K562 (cell line): ENCODE measurements around the gene B4GALNT3. TPM values are rescaled to one million over a fixed set of nuclear protein-coding genes. Genes with fewer than 3 reads are reported as not detected.

Source experiments
- EP300 ChIP-seq: IDR thresholded peaks from 2 replicates; pipeline ENCODE4 v1.6.1; 2012; ENCODE audit warnings: low read length, improper control_type of control experiment
- ETS2 ChIP-seq: IDR thresholded peaks from 2 replicates; pipeline ENCODE4 v1.6.1; 2016; ENCODE audit warnings: borderline replicate concordance, missing genetic modification characterization, mild to moderate bottlenecking, moderate library complexity, missing compliant biosample characterization; ENCODE audit not compliant: poor library complexity, severe bottlenecking
- HDAC2 ChIP-seq: fragments of 450-650 bp; IDR thresholded peaks from 2 replicates; pipeline ENCODE4 v1.6.1; 2016; ENCODE audit warnings: mild to moderate bottlenecking
- JUND ChIP-seq, 2 experiments: IDR thresholded peaks; 2 replicates in 1 of 2; 3 replicates in 1 of 2; pipeline ENCODE4 v1.6.1; 2011; ENCODE audit warnings: borderline replicate concordance in 2 of 2, low read depth in 2 of 2, low read length in 2 of 2, improper control_type of control experiment in 1 of 2, missing biosample characterization in 1 of 2, missing genetic modification characterization in 1 of 2, missing genetic modification reagents in 1 of 2
- MYC ChIP-seq, 2 experiments: fragments of 250-450 bp in 1 of 2; sonication (Bioruptor Pico) in 1 of 2; IDR thresholded peaks; 2 replicates each; pipeline versions ENCODE4 v1.5.1 to v1.6.1; 2012 to 2021; ENCODE audit warnings: low read depth in 2 of 2, borderline replicate concordance in 1 of 2, improper control_type of control experiment in 1 of 2, low read length in 1 of 2, mild to moderate bottlenecking in 1 of 2, moderate library complexity in 1 of 2
- NFE2 ChIP-seq: IDR thresholded peaks from 2 replicates; pipeline ENCODE4 v1.6.1; 2014; ENCODE audit warnings: antibody characterized with exemption, low read depth
- PPARD ChIP-seq: fragments of 250-450 bp; sonication (Bioruptor Pico); IDR thresholded peaks from 2 replicates; pipeline ENCODE4 v1.8.0; 2022; ENCODE audit warnings: inconsistent platforms, mild to moderate bottlenecking, moderate library complexity
- PTRF ChIP-seq: fragments of 450-650 bp; IDR thresholded peaks from 2 replicates; pipeline ENCODE4 v1.6.1; 2016; ENCODE audit warnings: mild to moderate bottlenecking, missing genetic modification characterization, missing compliant biosample characterization
- PTTG1 ChIP-seq: fragments of 450-650 bp; IDR thresholded peaks from 2 replicates; pipeline ENCODE4 v1.6.1; 2016; ENCODE audit warnings: low read depth, mild to moderate bottlenecking, missing genetic modification characterization, missing compliant biosample characterization
- TEAD4 ChIP-seq, 2 experiments: sonication (generic) in 1 of 2; formaldehyde crosslinking in 1 of 2; IDR thresholded peaks; 2 replicates each; pipeline versions ENCODE4 v1.6.1 to v1.8.0; 2012 to 2022; ENCODE audit warnings: borderline replicate concordance in 1 of 2, inconsistent platforms in 1 of 2, low read length in 1 of 2, mild to moderate bottlenecking in 1 of 2, missing genetic modification reagents in 1 of 2
- XRCC5 ChIP-seq: fragments of 200-400 bp; formaldehyde crosslinking; IDR thresholded peaks from 2 replicates; pipeline ENCODE4 v1.6.1; 2017; ENCODE audit warnings: low read depth, mild to moderate bottlenecking, low read length
- ZC3H4 ChIP-seq: sonication (generic); formaldehyde crosslinking; IDR thresholded peaks from 2 replicates; pipeline ENCODE4 v1.9.0; 2021; ENCODE audit warnings: missing genetic modification reagents, borderline replicate concordance
- ZFPM2 ChIP-seq: fragments of 250-450 bp; sonication (Bioruptor Pico); IDR thresholded peaks from 2 replicates; pipeline ENCODE4 v1.5.1; 2022; ENCODE audit warnings: mild to moderate bottlenecking
- ZKSCAN3 ChIP-seq: fragments of 250-450 bp; sonication (Bioruptor Pico); IDR thresholded peaks from 2 replicates; pipeline ENCODE4 v1.4.0; 2020
- ZNF311 ChIP-seq: fragments of 250-450 bp; sonication (Bioruptor Pico); IDR thresholded peaks from 2 replicates; pipeline ENCODE4 v1.4.0; 2020; ENCODE audit warnings: mild to moderate bottlenecking, moderate library complexity
- polyA plus RNA-seq, 8 experiments: library from polyadenylated mRNA; depleted of rRNA in 4 of 8; stranded (reverse) in 5 of 8; unstranded in 3 of 8; fragments of >200 nt; fragmentation: Nextera tagmentation in 2 of 8; fragmentation: Illumina TruSeq in 1 of 8; extraction: Ambion mirVana in 2 of 8; extraction: Trizol in 1 of 8; gene quantifications; 2 replicates each; pipeline versions ENCODE4 v1.2.1 to v1.2.3, GENCODE V29; 2011 to 2014; ENCODE audit warnings: inconsistent platforms in 1 of 8, missing spikeins in 1 of 8
- total RNA-seq, 7 experiments: library from RNA; depleted of rRNA in 6 of 7; stranded (reverse); fragments of >200 nt in 6 of 7; fragmentation: Illumina TruSeq in 2 of 7; extraction: Trizol in 2 of 7; gene quantifications; 2 replicates each; pipeline versions ENCODE4 v1.2.1 to v1.2.3, GENCODE V29; 2011 to 2021; ENCODE audit warnings: low replicate concordance in 1 of 7
- TF ChIP-seq, protein P1 (sequence below), 2 experiments: fragments of 250-450 bp in 1 of 2; fragments of 450-650 bp in 1 of 2; sonication (Bioruptor Pico) in 1 of 2; IDR thresholded peaks; 2 replicates each; pipeline versions ENCODE4 v1.6.1 to v1.8.0; 2016 to 2021; ENCODE audit warnings: mild to moderate bottlenecking in 2 of 2, moderate library complexity in 2 of 2, missing compliant biosample characterization in 1 of 2, missing genetic modification characterization in 1 of 2
- TF ChIP-seq, protein P2 (sequence below): fragments of 200-800 bp; sonication (Bioruptor generic); IDR thresholded peaks from 2 replicates; pipeline ENCODE4 v1.6.1; 2016; ENCODE audit warnings: missing genetic modification characterization, missing compliant biosample characterization
- TF ChIP-seq, protein P3 (sequence below): fragments of 450-650 bp; formaldehyde crosslinking; IDR thresholded peaks from 2 replicates; pipeline ENCODE4 v1.4.0; 2020; ENCODE audit warnings: mild to moderate bottlenecking, mixed read lengths

The B4GALNT3 gene
- total and polyA plus RNA-seq, 9 of the 15 experiments (the other 6 are each of a cell fraction or from before 2014, with no cell fraction given) = 0.04 to 0.36 (median 0.10) TPM; not detected in 6

DNA sequence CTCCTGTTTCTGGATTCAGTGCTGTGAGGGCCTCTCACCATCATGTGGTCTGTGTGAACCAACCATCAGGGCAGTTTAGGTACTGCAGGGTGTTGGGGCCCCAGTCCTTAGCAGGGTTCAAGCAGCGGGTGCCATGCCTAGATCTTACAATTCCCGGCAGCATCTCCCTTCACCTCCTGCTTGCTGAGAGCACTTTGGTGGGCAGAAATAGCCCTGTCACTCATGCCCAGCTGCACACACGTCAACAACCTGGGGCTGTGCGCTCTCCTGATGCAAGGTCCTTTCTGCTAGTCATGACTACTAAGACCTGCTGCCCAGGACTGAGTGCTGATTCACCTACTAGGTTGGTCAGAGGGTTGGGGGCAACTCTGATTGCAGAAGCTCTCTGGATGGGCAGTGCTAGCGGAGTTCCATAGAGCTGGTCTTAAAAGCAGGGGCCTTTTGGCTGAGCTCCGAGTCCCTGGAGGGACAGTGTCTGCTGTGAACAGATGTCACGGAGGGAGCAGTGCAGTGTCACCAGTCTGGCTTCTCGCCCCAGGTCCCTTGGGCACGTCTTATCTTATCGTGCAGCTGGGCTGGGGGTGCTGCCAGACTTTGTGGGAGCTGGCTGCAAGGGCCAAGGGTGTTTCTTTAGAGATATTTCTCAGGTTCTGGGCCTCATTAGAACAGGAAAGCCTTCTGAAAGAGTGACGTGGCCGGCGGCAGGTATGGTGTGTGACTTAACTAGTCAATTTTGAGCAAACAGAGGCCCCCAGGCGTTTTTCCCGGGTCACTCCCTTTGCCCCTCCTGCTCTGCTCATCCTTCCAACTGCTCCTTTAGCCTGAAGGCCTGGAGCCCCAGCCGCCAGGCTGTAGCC lies 131.7 kb downstream of the B4GALNT3 start (continued):
- TF ChIP-seq ETS2 (tag) (no peak), ZNF311 (CRISPR knock-in tag) (no peak), EP300 (peak; percentile 92), XRCC5 (peak; percentile 57), ZC3H4 (CRISPR knock-in tag) (no peak), PPARD (no peak), TEAD4 (IDR thresholded peaks at IDR 0.05; ENCODE audit: low read length) (peak; percentile 97), TEAD4 (CRISPR knock-in tag; IDR thresholded peaks at IDR 0.05; ENCODE audit: borderline replicate concordance) (no peak), NFE2 (peak; percentile 70), PTRF (tag) (no peak), PTTG1 (tag) (no peak), HDAC2 (peak; percentile 52), ZKSCAN3 (CRISPR knock-in tag) (no peak), MYC (IDR thresholded peaks at IDR 0.05; ENCODE audit: low read depth, low read length) (peak; percentile 35; the same call in 1 of the 2 replicates), MYC (CRISPR knock-in tag; IDR thresholded peaks at IDR 0.05; ENCODE audit: borderline replicate concordance, low read depth) (no peak), ZFPM2 (CRISPR knock-in tag) (no peak), JUND (IDR thresholded peaks at IDR 0.05; ENCODE audit: borderline replicate concordance, low read depth, low read length) (peak; percentile 63), JUND (tag; IDR thresholded peaks at IDR 0.05; ENCODE audit: borderline replicate concordance, low read depth, low read length) (peak; percentile 72; the same call in 1 of the 3 replicates)
- TF ChIP-seq, protein P1, sequence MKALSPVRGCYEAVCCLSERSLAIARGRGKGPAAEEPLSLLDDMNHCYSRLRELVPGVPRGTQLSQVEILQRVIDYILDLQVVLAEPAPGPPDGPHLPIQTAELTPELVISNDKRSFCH (CRISPR knock-in tag; IDR thresholded peaks at IDR 0.05) = no peak
- TF ChIP-seq, protein P1 (tag; IDR thresholded peaks at IDR 0.05) = peak; percentile 17; the same call in 1 of the 2 replicates
- TF ChIP-seq, protein P2, sequence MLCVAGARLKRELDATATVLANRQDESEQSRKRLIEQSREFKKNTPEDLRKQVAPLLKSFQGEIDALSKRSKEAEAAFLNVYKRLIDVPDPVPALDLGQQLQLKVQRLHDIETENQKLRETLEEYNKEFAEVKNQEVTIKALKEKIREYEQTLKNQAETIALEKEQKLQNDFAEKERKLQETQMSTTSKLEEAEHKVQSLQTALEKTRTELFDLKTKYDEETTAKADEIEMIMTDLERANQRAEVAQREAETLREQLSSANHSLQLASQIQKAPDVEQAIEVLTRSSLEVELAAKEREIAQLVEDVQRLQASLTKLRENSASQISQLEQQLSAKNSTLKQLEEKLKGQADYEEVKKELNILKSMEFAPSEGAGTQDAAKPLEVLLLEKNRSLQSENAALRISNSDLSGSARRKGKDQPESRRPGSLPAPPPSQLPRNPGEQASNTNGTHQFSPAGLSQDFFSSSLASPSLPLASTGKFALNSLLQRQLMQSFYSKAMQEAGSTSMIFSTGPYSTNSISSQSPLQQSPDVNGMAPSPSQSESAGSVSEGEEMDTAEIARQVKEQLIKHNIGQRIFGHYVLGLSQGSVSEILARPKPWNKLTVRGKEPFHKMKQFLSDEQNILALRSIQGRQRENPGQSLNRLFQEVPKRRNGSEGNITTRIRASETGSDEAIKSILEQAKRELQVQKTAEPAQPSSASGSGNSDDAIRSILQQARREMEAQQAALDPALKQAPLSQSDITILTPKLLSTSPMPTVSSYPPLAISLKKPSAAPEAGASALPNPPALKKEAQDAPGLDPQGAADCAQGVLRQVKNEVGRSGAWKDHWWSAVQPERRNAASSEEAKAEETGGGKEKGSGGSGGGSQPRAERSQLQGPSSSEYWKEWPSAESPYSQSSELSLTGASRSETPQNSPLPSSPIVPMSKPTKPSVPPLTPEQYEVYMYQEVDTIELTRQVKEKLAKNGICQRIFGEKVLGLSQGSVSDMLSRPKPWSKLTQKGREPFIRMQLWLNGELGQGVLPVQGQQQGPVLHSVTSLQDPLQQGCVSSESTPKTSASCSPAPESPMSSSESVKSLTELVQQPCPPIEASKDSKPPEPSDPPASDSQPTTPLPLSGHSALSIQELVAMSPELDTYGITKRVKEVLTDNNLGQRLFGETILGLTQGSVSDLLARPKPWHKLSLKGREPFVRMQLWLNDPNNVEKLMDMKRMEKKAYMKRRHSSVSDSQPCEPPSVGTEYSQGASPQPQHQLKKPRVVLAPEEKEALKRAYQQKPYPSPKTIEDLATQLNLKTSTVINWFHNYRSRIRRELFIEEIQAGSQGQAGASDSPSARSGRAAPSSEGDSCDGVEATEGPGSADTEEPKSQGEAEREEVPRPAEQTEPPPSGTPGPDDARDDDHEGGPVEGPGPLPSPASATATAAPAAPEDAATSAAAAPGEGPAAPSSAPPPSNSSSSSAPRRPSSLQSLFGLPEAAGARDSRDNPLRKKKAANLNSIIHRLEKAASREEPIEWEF (CRISPR knock-in tag) = peak; percentile 92
- TF ChIP-seq, protein P3, sequence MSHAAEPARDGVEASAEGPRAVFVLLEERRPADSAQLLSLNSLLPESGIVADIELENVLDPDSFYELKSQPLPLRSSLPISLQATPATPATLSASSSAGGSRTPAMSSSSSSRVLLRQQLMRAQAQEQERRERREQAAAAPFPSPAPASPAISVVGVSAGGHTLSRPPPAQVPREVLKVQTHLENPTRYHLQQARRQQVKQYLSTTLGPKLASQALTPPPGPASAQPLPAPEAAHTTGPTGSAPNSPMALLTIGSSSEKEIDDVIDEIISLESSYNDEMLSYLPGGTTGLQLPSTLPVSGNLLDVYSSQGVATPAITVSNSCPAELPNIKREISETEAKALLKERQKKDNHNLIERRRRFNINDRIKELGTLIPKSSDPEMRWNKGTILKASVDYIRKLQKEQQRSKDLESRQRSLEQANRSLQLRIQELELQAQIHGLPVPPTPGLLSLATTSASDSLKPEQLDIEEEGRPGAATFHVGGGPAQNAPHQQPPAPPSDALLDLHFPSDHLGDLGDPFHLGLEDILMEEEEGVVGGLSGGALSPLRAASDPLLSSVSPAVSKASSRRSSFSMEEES = no peak
